LNCaP clone FGC (cell line): ENCODE data around the gene CRY1.

ENCODE experiments used
- DNase-seq: peaks from one replicate; pipeline ENCODE4 v3.0.0-alpha.2; 2011; ENCODE audit warnings: low read depth
- H3K4me3 ChIP-seq: 2 replicates; pipeline ENCODE4 v1.5.1; 2011; ENCODE audit warnings: mild to moderate bottlenecking, low read depth, low read length, control low read depth
- TF ChIP-seq, protein P1 (sequence below): IDR thresholded peaks from 2 replicates; pipeline ENCODE4 v1.5.1; 2012; ENCODE audit warnings: mild to moderate bottlenecking; ENCODE audit not compliant: control insufficient read depth, insufficient read depth; ENCODE audit errors: extremely low read depth

Gene CRY1

DNA sequence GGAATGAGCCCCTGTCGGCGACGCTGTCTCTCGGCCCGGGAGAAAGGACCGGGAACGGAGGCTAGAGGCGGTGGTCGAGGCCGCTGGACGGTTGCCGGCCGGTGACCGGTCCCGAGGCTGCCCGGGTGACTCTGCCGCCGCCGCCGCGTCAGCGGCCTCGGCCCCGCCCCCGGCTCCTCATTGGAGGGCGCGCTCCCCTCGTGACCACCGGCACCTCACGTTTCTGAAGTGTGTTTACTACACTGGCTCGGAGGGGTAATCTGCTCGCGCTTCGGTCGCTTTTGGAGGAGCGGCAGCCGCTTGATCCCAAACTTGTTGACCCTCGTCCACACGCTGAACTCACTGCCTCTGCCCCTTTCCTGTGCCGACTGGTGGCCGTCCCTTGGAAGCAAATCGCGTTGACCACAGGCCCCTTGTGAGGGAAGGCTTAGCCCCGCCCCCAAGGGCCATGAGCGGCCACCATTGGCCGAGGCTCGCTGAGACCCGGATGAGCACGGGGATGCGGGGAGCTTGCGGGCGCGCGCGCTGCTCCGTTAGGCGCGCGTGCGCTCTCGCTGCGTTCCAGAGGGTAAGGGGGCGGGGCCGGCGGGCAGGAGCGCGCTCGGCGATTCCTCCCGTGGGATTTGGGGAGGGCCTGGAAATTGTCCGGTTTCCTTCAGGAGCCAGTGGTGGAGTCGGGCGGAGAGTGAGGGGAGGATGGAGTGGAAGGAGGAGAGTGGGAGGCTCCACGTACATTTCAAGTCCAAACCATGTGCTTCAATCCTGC lies at the start of gene CRY1:
Gene CRY1 (minus strand): TSS at position 133 of the 766 bp plus-strand sequence. CDS start 588 bp downstream, outside the sequence.
- H3K4me3 ChIP-seq: peak within 1 kb of the TSS; percentile 70
- TF ChIP-seq, protein P1, sequence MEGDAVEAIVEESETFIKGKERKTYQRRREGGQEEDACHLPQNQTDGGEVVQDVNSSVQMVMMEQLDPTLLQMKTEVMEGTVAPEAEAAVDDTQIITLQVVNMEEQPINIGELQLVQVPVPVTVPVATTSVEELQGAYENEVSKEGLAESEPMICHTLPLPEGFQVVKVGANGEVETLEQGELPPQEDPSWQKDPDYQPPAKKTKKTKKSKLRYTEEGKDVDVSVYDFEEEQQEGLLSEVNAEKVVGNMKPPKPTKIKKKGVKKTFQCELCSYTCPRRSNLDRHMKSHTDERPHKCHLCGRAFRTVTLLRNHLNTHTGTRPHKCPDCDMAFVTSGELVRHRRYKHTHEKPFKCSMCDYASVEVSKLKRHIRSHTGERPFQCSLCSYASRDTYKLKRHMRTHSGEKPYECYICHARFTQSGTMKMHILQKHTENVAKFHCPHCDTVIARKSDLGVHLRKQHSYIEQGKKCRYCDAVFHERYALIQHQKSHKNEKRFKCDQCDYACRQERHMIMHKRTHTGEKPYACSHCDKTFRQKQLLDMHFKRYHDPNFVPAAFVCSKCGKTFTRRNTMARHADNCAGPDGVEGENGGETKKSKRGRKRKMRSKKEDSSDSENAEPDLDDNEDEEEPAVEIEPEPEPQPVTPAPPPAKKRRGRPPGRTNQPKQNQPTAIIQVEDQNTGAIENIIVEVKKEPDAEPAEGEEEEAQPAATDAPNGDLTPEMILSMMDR: no peak

DNA sequence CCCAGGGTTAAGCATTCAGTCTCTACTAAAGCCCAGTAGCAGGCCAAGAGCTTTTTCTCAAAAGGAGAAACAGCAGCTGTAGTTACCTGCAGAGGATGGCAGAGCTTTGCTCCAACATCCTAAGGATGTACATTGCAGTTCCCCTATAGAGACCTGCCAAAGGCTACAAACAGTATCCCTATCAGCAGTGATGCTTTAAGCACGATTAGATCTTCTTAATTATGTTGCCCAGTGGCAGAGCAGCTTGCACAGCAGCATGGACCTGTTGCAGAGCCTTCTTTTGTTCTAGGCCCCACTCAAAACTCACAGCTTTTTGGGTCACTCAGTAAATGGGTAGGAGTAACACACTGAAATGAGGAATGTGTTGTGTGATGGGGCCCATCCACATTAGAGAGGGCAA lies 46.4 kb upstream of the CRY1 start:
- no peak overlapping the region for H3K4me3 ChIP-seq
- no peak for DNase-seq
- TF ChIP-seq, protein P1: no peak

More for the DNA sequence above, at the start of gene CRY1:
- peak; percentile 83 for DNase-seq

DNA sequence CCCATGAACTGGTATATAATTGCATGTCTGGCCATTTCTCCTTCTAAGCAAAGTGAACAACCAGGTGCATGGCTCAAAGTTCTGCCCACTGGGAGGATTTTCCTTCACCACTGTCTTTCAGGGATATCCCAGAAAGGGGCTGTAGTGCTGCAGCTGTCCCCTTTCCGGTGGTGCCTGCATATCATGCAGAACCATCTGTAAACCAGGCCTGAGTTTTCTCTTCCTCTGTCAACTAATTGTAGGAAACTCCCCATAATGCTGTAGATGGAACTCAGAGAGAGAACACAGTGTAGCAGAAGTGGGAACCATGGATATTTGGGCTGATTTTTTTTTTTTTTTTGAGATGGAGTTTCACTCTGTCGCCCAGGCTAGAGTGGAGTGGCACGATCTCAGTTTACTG lies 45.6 kb upstream of the CRY1 start:
- TF ChIP-seq, protein P1: no peak
- H3K4me3 ChIP-seq: no peak overlapping the region
- DNase-seq: no peak

DNA sequence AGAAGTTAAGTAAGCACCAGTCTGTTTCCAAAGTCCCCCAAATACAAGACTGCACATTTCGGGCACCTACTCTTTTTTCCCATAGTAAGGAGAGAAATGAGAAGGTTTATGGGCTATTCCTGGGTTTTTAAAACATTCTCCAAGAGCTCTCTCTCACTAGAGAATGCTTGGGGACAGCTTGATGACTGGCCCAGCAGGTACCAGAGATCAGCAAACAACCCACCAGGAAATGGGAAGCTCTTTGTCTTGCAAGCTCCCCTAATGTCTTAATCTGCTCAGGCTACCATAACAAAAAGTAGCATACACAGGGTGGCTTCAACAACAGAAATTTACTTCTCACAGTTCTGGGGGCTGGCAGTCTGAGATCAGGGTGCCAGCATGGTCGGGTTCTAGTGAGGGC lies 41.8 kb upstream of the CRY1 start:
- TF ChIP-seq, protein P1: no peak
- DNase-seq: no peak
- no peak overlapping the region for H3K4me3 ChIP-seq

DNA sequence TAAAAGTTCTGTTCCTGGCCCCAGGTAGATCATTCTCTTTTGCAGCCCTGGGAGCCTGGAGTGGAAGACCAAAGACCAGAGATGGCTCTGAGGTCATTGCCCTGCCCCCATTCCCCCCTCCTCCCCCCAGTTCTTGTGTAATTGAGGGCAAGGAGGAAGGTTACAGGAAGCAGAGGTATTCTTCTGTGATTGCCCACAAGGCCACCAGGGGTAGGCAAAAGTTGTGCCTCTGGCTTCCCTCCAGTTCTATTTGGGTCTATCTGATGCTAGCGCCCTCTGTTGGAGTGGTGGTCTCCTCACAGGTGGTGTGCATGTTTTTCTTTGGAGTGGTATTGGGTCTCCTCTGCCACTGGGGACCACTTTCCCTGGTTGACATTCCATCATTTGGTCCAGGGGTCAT lies 41.2 kb upstream of the CRY1 start:
- no peak for DNase-seq
- TF ChIP-seq, protein P1: no peak
- H3K4me3 ChIP-seq: no peak overlapping the region

DNA sequence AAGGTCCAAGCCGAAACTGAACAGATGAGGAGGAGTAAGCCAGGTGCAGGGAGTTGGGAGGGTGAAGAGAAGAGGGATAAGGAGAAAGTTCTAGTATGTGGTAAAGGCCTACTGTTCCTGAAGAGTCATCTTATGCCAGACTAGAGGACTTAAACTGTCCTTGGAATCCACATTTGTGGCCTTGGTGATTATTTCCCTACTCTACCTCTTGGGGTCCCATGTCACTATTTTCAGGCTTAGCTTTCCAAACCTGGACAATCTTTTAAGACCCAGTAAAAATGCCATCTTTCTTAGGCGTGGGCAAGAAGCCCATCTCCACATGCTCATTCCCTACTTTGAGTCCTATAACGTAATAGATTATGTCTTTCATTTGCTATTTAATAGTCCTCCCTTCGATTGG lies 40.1 kb upstream of the CRY1 start:
- TF ChIP-seq, protein P1: no peak
- no peak overlapping the region for H3K4me3 ChIP-seq
- DNase-seq: no peak
